Stimulated activated CD8-positive, alpha-beta memory T cell treated with anti-CD3 and anti-CD28 coated beads, Interleukin-15, amount 100 ng/mL, for 1 hour (primary cell): ENCODE results near the gene MSL1.
"Not testable (repeated sequence)": the region's sequence is repeated elsewhere in the genome, so short reads cannot be mapped to it uniquely, and the experiment has no call there.

Source experiments
- DNase-seq: peaks from one replicate; pipeline ENCODE4 v3.0.0-alpha.2; 2020; ENCODE audit warnings: low read depth

MSL1 gene

GRCh38 chr17:40124279-40125141 is 2.7 kb downstream of the MSL1 start:
- DNase-seq = no peak

- DNase-seq = no peak
Observed at GRCh38 chr17:40129498-40129897, 7.7 kb downstream of the MSL1 start.

- no peak for DNase-seq
Observed at GRCh38 chr17:40130352-40131042, 8.7 kb downstream of the MSL1 start.

GRCh38 chr17:40134184-40134583 is 12.4 kb downstream of the MSL1 start:
- no peak for DNase-seq

GRCh38 chr17:40135817-40136216 is 14.0 kb downstream of the MSL1 start:
- DNase-seq = no peak

GRCh38 chr17:40139566-40140058 is 17.8 kb downstream of the MSL1 start:
- DNase-seq = no peak

- not testable (repeated sequence) for DNase-seq
Observed at GRCh38 chr17:40143166-40143565, 21.4 kb downstream of the MSL1 start.

GRCh38 chr17:40145476-40145875 is 23.7 kb downstream of the MSL1 start:
- no peak for DNase-seq

GRCh38 chr17:40148527-40148926 is 26.8 kb downstream of the MSL1 start:
- DNase-seq = no peak

- DNase-seq = no peak
Observed at GRCh38 chr17:40150276-40150675, 28.5 kb downstream of the MSL1 start.

GRCh38 chr17:40151414-40151963 is 29.7 kb downstream of the MSL1 start:
- no peak for DNase-seq

GRCh38 chr17:40153603-40154236 is 31.9 kb downstream of the MSL1 start:
- no peak for DNase-seq

GRCh38 chr17:40157973-40158372 is 36.2 kb downstream of the MSL1 start:
- no peak for DNase-seq

GRCh38 chr17:40158438-40159013 is 36.8 kb downstream of the MSL1 start:
- DNase-seq = no peak

GRCh38 chr17:40159456-40159855 is 37.7 kb downstream of the MSL1 start:
- no peak for DNase-seq

GRCh38 chr17:40167685-40168261 is 46.0 kb downstream of the MSL1 start:
- DNase-seq = no peak

- no peak for DNase-seq
Observed at GRCh38 chr17:40168262-40168832, 46.6 kb downstream of the MSL1 start.

GRCh38 chr17:40170325-40170724 is 48.6 kb downstream of the MSL1 start:
- DNase-seq = no peak

- no peak for DNase-seq
Observed at GRCh38 chr17:40171750-40172149, 50.0 kb downstream of the MSL1 start.

- no peak for DNase-seq
Observed at GRCh38 chr17:40173091-40173777, 51.5 kb downstream of the MSL1 start.

- DNase-seq = no peak
Observed at GRCh38 chr17:40173778-40174135, 52.0 kb downstream of the MSL1 start.
